Spleen (tissue), 7 donors: ENCODE measurements around the gene SLC18A3.

Source experiments
- POLR2A ChIP-seq, 3 donors: fragments of 450-650 bp; IDR thresholded peaks; one replicate each; pipeline ENCODE4 v1.5.1; 2017; ENCODE audit warnings: antibody characterized with exemption in 3 of 3, mild to moderate bottlenecking in 1 of 3
- POLR2AphosphoS5 ChIP-seq, 3 donors: sonication (generic); formaldehyde crosslinking; IDR thresholded peaks; one replicate each; pipeline ENCODE4 v1.5.1; 2017; ENCODE audit warnings: antibody characterized with exemption in 3 of 3
- TF ChIP-seq, protein P1 (sequence below), 11 experiments: fragments of 200-600 bp in 7 of 11; fragments of 450-650 bp in 4 of 11; sonication (generic) in 4 of 11; IDR thresholded peaks in 8 of 11; conservative IDR thresholded peaks in 3 of 11; 1 replicate in 7 of 11; 2 replicates in 4 of 11; pipeline versions ENCODE4 v1.4.0 to v1.8.0; 2016 to 2021; ENCODE audit warnings: antibody characterized with exemption in 11 of 11, inconsistent platforms in 4 of 11, mild to moderate bottlenecking in 1 of 11
- donor health status: DM: no; HTN: no; CAD: no; lungs with moderate emphysema.
- donor health status: DM: no; HTN: no; CAD: no.
- donor health status: DM: no; HTN: no; CAD: no.

DNA sequence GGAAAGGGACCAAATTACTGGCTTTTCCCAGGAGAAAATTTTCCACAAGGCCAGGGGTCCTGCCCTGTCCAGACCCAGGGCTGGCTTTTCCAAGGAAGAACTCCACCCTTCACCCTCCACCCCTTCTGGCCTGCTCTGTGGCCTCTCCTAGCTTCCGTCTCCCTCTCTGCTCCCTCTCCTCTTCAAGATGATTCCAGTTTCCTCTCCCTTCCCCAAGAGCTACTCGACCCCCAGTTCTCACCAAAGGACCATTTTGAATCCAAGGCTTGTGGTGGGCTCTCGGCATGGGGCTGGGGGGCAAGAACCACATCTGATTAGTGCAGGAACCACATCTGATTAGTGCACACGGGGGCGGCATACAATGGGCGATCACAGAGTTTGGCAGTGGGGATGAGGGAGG, 11.5 kb downstream of the SLC18A3 start:
- TF ChIP-seq POLR2AphosphoS5 (IDR thresholded peaks at IDR 0.05) (no peak), POLR2A (IDR thresholded peaks at IDR 0.05) (no peak)
- TF ChIP-seq, protein P1, sequence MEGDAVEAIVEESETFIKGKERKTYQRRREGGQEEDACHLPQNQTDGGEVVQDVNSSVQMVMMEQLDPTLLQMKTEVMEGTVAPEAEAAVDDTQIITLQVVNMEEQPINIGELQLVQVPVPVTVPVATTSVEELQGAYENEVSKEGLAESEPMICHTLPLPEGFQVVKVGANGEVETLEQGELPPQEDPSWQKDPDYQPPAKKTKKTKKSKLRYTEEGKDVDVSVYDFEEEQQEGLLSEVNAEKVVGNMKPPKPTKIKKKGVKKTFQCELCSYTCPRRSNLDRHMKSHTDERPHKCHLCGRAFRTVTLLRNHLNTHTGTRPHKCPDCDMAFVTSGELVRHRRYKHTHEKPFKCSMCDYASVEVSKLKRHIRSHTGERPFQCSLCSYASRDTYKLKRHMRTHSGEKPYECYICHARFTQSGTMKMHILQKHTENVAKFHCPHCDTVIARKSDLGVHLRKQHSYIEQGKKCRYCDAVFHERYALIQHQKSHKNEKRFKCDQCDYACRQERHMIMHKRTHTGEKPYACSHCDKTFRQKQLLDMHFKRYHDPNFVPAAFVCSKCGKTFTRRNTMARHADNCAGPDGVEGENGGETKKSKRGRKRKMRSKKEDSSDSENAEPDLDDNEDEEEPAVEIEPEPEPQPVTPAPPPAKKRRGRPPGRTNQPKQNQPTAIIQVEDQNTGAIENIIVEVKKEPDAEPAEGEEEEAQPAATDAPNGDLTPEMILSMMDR (IDR thresholded peaks at IDR 0.05 in 8 of 11, conservative IDR thresholded peaks at IDR 0.05 in 3 of 11), result no peak
